ENCODE measurements around the gene ARPC2. TPM values are rescaled to one million over a fixed set of nuclear protein-coding genes. Genes with fewer than 3 reads are reported as not detected.

Gene ARPC2
- polyA plus RNA-seq, 1 experiment, result 666 TPM

DNA sequence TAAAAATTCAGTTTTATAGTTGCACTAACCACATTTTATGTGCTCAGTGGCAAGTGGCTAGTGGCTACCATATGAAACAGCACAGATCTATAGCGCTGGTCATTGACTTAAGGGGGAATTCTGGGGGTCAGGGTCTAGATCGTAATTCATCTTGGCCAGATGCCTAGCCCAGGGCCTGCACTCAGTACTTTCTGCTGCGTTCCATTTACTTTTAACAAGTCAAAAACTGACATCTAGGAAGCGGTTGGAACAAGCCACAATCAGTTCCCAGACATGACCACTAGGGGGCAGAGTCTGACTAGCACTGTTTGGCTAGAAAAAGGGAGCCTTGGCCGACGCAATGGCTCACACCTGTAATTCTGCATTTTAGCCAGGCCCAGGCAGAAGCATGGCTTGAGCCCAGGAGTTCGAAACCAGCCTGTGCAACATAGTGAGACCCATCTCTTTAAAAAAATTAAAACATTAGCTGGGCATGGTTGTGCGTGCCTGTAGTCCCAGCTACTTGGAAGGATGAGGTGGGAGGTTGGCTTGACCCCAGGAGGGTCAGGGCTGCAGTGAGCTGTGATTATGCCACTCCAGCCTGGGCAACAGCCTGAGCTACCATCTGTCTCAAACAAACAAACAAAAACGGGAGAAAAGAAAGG lies 84.3 kb downstream of the ARPC2 start:
- ChIA-PET POLR2A (no interaction called here), CTCF (interaction anchor here (0.5 to 5.1 kb wide), 27 partner anchors 8 to 532 kb away, joined by 3 to 67 read pairs (median 6); partner anchors contain the start of genes CATIP, CTDSP1, PNKD and TMBIM1)
- peak; percentile 66 for DNase-seq (ENCODE audit: low read depth, low spot score)
- TF ChIP-seq, protein P1, sequence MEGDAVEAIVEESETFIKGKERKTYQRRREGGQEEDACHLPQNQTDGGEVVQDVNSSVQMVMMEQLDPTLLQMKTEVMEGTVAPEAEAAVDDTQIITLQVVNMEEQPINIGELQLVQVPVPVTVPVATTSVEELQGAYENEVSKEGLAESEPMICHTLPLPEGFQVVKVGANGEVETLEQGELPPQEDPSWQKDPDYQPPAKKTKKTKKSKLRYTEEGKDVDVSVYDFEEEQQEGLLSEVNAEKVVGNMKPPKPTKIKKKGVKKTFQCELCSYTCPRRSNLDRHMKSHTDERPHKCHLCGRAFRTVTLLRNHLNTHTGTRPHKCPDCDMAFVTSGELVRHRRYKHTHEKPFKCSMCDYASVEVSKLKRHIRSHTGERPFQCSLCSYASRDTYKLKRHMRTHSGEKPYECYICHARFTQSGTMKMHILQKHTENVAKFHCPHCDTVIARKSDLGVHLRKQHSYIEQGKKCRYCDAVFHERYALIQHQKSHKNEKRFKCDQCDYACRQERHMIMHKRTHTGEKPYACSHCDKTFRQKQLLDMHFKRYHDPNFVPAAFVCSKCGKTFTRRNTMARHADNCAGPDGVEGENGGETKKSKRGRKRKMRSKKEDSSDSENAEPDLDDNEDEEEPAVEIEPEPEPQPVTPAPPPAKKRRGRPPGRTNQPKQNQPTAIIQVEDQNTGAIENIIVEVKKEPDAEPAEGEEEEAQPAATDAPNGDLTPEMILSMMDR (IDR thresholded peaks at IDR 0.05; ENCODE audit: low read depth, low read length), result peak; percentile 95
- Histone ChIP-seq H3K4me3 (ENCODE audit: low read depth, low read length) (no peak overlapping the region), H3K27me3 (ENCODE audit: control insufficient read depth, insufficient read depth, low read length) (peaks cover 3% of the 10 kb centered on the region), H3K27ac (ENCODE audit: low read depth, low read length) (no peak overlapping the region), H3K9me3 (ENCODE audit: control insufficient read depth, insufficient read depth, low read length) (no peaks in the 10 kb centered on the region)

Other genes with a start within 250 kb of the ARPC2 start
- gene TNS1, start 214.2 kb upstream of the ARPC2 start, polyA plus RNA-seq (2011; rRNA removed), result 19.7 and 27.9 TPM in 2 replicates
- gene RUFY4, start 147.9 kb upstream of the ARPC2 start, polyA plus RNA-seq (2011; rRNA removed), result not detected in 2 replicates
- not detected in 2 replicates for gene CXCR2, start 91.2 kb upstream of the ARPC2 start, polyA plus RNA-seq (2011; rRNA removed)
- not detected in 2 replicates for gene CXCR1, start 50.2 kb upstream of the ARPC2 start, polyA plus RNA-seq (2011; rRNA removed)
- gene GPBAR1, start 43.8 kb downstream of the ARPC2 start, polyA plus RNA-seq (2011; rRNA removed), result 0.05 TPM in 1 of 2 replicates, not detected in the other
- 51.6 and 55.1 TPM in 2 replicates for gene AAMP, start 52.9 kb downstream of the ARPC2 start, polyA plus RNA-seq (2011; rRNA removed)
- 32.1 and 45.9 TPM in 2 replicates for gene PNKD, start 53.3 kb downstream of the ARPC2 start, polyA plus RNA-seq (2011; rRNA removed)
- 91.4 and 105 TPM in 2 replicates for gene TMBIM1, start 75.3 kb downstream of the ARPC2 start, polyA plus RNA-seq (2011; rRNA removed)
- gene CATIP, start 139.7 kb downstream of the ARPC2 start, polyA plus RNA-seq (2011; rRNA removed), result not detected in 2 replicates
- 0.04 TPM in 1 of 2 replicates, not detected in the other for gene SLC11A1, start 165.1 kb downstream of the ARPC2 start, polyA plus RNA-seq (2011; rRNA removed)
- gene CTDSP1, start 182.7 kb downstream of the ARPC2 start, polyA plus RNA-seq (2011; rRNA removed), result 51.3 and 66.6 TPM in 2 replicates
- 0.06 TPM in 1 of 2 replicates, not detected in the other for gene VIL1, start 201.9 kb downstream of the ARPC2 start, polyA plus RNA-seq (2011; rRNA removed)